SK-N-SH (cell line): ENCODE results near the gene KIF16B. TPM values are rescaled to one million over a fixed set of nuclear protein-coding genes. Genes with fewer than 3 reads are reported as not detected.

ENCODE experiments used
- CTCF ChIA-PET: fragments of 300-600, 350-600 bp; formaldehyde crosslinking; extraction: SDS; loops from one replicate; lab custom pipeline; 2021; lab: Yijun Ruan, JAX
- POLR2A ChIA-PET: fragments of 350-600 bp; sonication (Branson Sonifier 250); formaldehyde crosslinking; extraction: SDS; loops from one replicate; lab custom pipeline; 2020; ENCODE audit warnings: antibody characterized with exemption, inconsistent platforms; lab: Yijun Ruan, JAX
- DNase-seq: peaks from one replicate; pipeline ENCODE4 v3.0.0; 2012
- H2AFZ ChIP-seq: fragments of 200-600 bp; sonication (generic); 2 replicates; pipeline ENCODE4 v1.8.1; 2016; ENCODE audit warnings: antibody characterized with exemption, mild to moderate bottlenecking, low read depth
- H3F3A ChIP-seq: fragments of 200-600 bp; sonication (generic); replicated peaks from 2 replicates; pipeline ENCODE3; 2016; ENCODE audit warnings: antibody characterized with exemption, mild to moderate bottlenecking; ENCODE audit not compliant: insufficient read depth
- H3K27ac ChIP-seq, 2 experiments: fragments of 200-500 bp in 1 of 2; fragments of 200-600 bp in 1 of 2; sonication (Bioruptor generic) in 1 of 2; sonication (generic), shearing (Covaris generic) in 1 of 2; 2 replicates each; pipeline versions ENCODE4 v1.5.1 to v1.6.1; 2014 to 2016; ENCODE audit warnings: low read depth in 2 of 2, inconsistent platforms in 1 of 2, low read length in 1 of 2, mild to moderate bottlenecking in 1 of 2, mixed read lengths in 1 of 2
- H3K27me3 ChIP-seq: fragments of 200-600 bp; sonication (generic), shearing (Covaris generic); 2 replicates; pipeline ENCODE4 v1.6.1; 2016; ENCODE audit warnings: mixed run types; ENCODE audit not compliant: insufficient read depth
- H3K36me3 ChIP-seq, 2 experiments: fragments of 200-500 bp in 1 of 2; fragments of 200-600 bp in 1 of 2; sonication (Bioruptor generic) in 1 of 2; sonication (generic) in 1 of 2; replicated peaks in 1 of 2; 2 replicates each; pipeline versions ENCODE3 to v1.5.1; 2014 to 2016; ENCODE audit warnings: low read length in 1 of 2, mild to moderate bottlenecking in 1 of 2; ENCODE audit not compliant: insufficient read depth in 2 of 2, control insufficient read depth in 1 of 2
- H3K4me1 ChIP-seq, 2 experiments: fragments of 200-500 bp in 1 of 2; fragments of 200-600 bp in 1 of 2; sonication (Bioruptor generic) in 1 of 2; sonication (generic), shearing (Covaris generic) in 1 of 2; 2 replicates each; pipeline versions ENCODE4 v1.5.1 to v1.6.1; 2014 to 2016; ENCODE audit warnings: low read depth in 1 of 2, low read length in 1 of 2, mixed run types in 1 of 2; ENCODE audit not compliant: insufficient read depth in 2 of 2, control insufficient read depth in 1 of 2
- H3K4me2 ChIP-seq: fragments of 200-600 bp; sonication (generic), shearing (Covaris generic); 2 replicates; pipeline ENCODE4 v1.6.1; 2017; ENCODE audit warnings: mixed run types
- H3K4me3 ChIP-seq, 2 experiments: fragments of 200-500 bp in 1 of 2; fragments of 200-600 bp in 1 of 2; sonication (Bioruptor generic) in 1 of 2; sonication (generic), shearing (Covaris generic) in 1 of 2; 2 replicates each; pipeline versions ENCODE4 v1.5.1 to v1.8.1; 2014 to 2016; ENCODE audit warnings: low read depth in 2 of 2, inconsistent platforms in 1 of 2, low read length in 1 of 2, mild to moderate bottlenecking in 1 of 2, mixed read lengths in 1 of 2, moderate library complexity in 1 of 2
- H3K79me2 ChIP-seq: fragments of 200-600 bp; sonication (generic); 2 replicates; pipeline ENCODE4 v1.8.1; 2017; ENCODE audit warnings: mild to moderate bottlenecking; ENCODE audit not compliant: insufficient read depth
- H3K9ac ChIP-seq: fragments of 200-600 bp; sonication (generic); 2 replicates; pipeline ENCODE4 v1.6.1; 2017; ENCODE audit warnings: mixed run types
- H3K9me2 ChIP-seq: fragments of 200-600 bp; sonication (generic); 2 replicates; pipeline ENCODE4 v1.6.1; 2017; ENCODE audit warnings: mixed run types
- H3K9me3 ChIP-seq: fragments of 200-600 bp; sonication (generic); 2 replicates; pipeline ENCODE4 v1.6.1; 2017; ENCODE audit warnings: mixed run types, mild to moderate bottlenecking, moderate library complexity
- H4K20me1 ChIP-seq: fragments of 200-600 bp; sonication (generic); 2 replicates; pipeline ENCODE4 v1.6.1; 2017; ENCODE audit warnings: mild to moderate bottlenecking, mixed run types; ENCODE audit not compliant: insufficient read depth
- CHD2 ChIP-seq: fragments of 150-350 bp; IDR thresholded peaks from 2 replicates; pipeline ENCODE4 v1.6.1; 2018; ENCODE audit warnings: low read length; ENCODE audit not compliant: partially characterized antibody
- FOXJ3 ChIP-seq: sonication (generic); formaldehyde crosslinking; IDR thresholded peaks from 2 replicates; pipeline ENCODE4 v1.5.1; 2020; ENCODE audit warnings: mild to moderate bottlenecking, missing genetic modification reagents
- GABPA ChIP-seq: IDR thresholded peaks from 2 replicates; pipeline ENCODE4 v1.4.0; 2012; ENCODE audit warnings: low read depth, mild to moderate bottlenecking
- JUND ChIP-seq: IDR thresholded peaks from 2 replicates; pipeline ENCODE4 v1.4.0; 2012
- MEF2A ChIP-seq: IDR thresholded peaks from 2 replicates; pipeline ENCODE4 v1.4.0; 2012; ENCODE audit warnings: low read depth, borderline replicate concordance
- MXI1 ChIP-seq: IDR thresholded peaks from 2 replicates; pipeline ENCODE4 v1.6.1; 2012; ENCODE audit warnings: mild to moderate bottlenecking, low read depth, low read length, improper control_type of control experiment
- NRF1 ChIP-seq: IDR thresholded peaks from 2 replicates; pipeline ENCODE4 v1.6.1; 2012; ENCODE audit warnings: low read depth, mild to moderate bottlenecking, low read length
- POLR2AphosphoS5 ChIP-seq: IDR thresholded peaks from 2 replicates; pipeline ENCODE4 v1.6.1; 2012; ENCODE audit warnings: low read depth, low read length
- RAD21 ChIP-seq: IDR thresholded peaks from 2 replicates; pipeline ENCODE4 v1.6.1; 2012; ENCODE audit warnings: mild to moderate bottlenecking, low read length
- RCOR1 ChIP-seq: fragments of 150-350 bp; IDR thresholded peaks from 2 replicates; pipeline ENCODE4 v1.6.1; 2017; ENCODE audit warnings: antibody characterized with exemption, low read length
- REST ChIP-seq: IDR thresholded peaks from 2 replicates; pipeline ENCODE4 v1.6.1; 2012; ENCODE audit warnings: mild to moderate bottlenecking, low read depth, low read length, moderate library complexity
- RFX5 ChIP-seq: IDR thresholded peaks from 2 replicates; pipeline ENCODE4 v1.6.1; 2012; ENCODE audit warnings: mild to moderate bottlenecking, improper control_type of control experiment, low read length
- SMC3 ChIP-seq: IDR thresholded peaks from 2 replicates; pipeline ENCODE4 v1.6.1; 2012; ENCODE audit warnings: low read depth, low read length, improper control_type of control experiment
- USF1 ChIP-seq: IDR thresholded peaks from 2 replicates; pipeline ENCODE4 v1.4.0; 2012; ENCODE audit warnings: low read depth, borderline replicate concordance
- YY1 ChIP-seq: IDR thresholded peaks from 2 replicates; pipeline ENCODE4 v1.4.0; 2012; ENCODE audit warnings: low read depth, mild to moderate bottlenecking
- WGBS: methylation state at CpG from one replicate; pipeline ENCODE4 v1.1.6; 2017; ENCODE audit warnings: low lambda C conversion rate; 5-methylcytosine and 5-hydroxymethylcytosine counted together
- polyA plus RNA-seq, 3 experiments: library from polyadenylated mRNA; depleted of rRNA; stranded (reverse); fragments of >200 nt; gene quantifications; 2 replicates each; pipeline ENCODE4 v1.2.3, GENCODE V29; 2012
- TF ChIP-seq, protein P1 (sequence below): fragments of 150-350 bp; IDR thresholded peaks from 2 replicates; pipeline ENCODE4 v1.6.1; 2017; ENCODE audit warnings: antibody characterized with exemption, low read length, low read depth, borderline replicate concordance

The KIF16B gene
- polyA plus RNA-seq, 1 of the 3 experiments (the other 2 are of a cell fraction) = 3.3 TPM

DNA sequence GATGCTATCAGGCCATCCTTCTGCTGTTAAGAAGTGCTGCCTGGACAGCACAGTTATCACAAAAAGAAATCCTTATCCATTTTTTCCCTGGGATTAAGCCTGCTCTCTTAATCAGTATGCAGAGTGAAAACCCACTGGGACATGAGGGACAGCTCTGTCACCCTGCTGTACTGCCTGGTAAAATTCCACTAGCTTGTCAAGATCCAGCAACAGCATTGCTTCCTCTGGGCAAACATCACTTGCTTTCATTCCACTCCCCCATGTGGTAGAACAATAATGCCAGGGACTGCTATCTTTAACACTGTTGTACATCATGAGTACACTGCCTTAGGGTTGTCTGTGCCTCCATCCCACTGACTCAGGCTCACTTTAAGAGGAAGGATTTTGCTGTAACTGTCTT lies 331.3 kb downstream of the KIF16B start:
- peak; percentile 38 for DNase-seq

GRCh38 chr20:16240355-16240754 lies 332.9 kb downstream of the KIF16B start:
- no peak overlapping the region for H3K9ac ChIP-seq
- H3K36me3 ChIP-seq = no peaks in the 10 kb centered on the region
- H3F3A ChIP-seq = no peaks in the 10 kb centered on the region
- no peak for DNase-seq
- no peak overlapping the region for H3K4me3 ChIP-seq
- no peaks in the 10 kb centered on the region for H3K9me3 ChIP-seq
- H3K79me2 ChIP-seq = no peaks in the 10 kb centered on the region
- no peak overlapping the region for H3K4me2 ChIP-seq
- no peaks in the 10 kb centered on the region for H3K27me3 ChIP-seq
- H3K4me1 ChIP-seq = peaks cover 0 to 24% of the 10 kb centered on the region in 2 experiments; a peak in 2 of 4 replicates
- no peaks in the 10 kb centered on the region for H4K20me1 ChIP-seq
- CTCF ChIA-PET = no interaction called here
- TF ChIP-seq YY1 = no peak
- TF ChIP-seq CHD2 = no peak
- POLR2A ChIA-PET = no interaction called here
- no peak overlapping the region for H3K27ac ChIP-seq
- no peak overlapping the region for H2AFZ ChIP-seq
- H3K9me2 ChIP-seq = no peaks in the 10 kb centered on the region

More for the DNA sequence above, 331.3 kb downstream of the KIF16B start:
- Histone ChIP-seq H3F3A (no peaks in the 10 kb centered on the region), H3K27ac (peak overlapping the region in 1 of 2 experiments; percentile 22; a peak in 2 of 4 replicates), H3K4me3 (no peak overlapping the region), H3K36me3 (no peaks in the 10 kb centered on the region), H4K20me1 (no peaks in the 10 kb centered on the region), H2AFZ (no peak overlapping the region), H3K9me2 (no peaks in the 10 kb centered on the region), H3K27me3 (no peaks in the 10 kb centered on the region), H3K9ac (no peak overlapping the region), H3K4me1 (peaks cover 0 to 28% of the 10 kb centered on the region in 2 experiments; a peak in 2 of 4 replicates), H3K4me2 (no peak overlapping the region), H3K9me3 (no peaks in the 10 kb centered on the region), H3K79me2 (no peaks in the 10 kb centered on the region)
- CTCF ChIA-PET = interaction anchor here (1.3 to 1.8 kb wide), 4 partner anchors 8 to 234 kb away, joined by 3 to 7 read pairs (median 4); no protein-coding TSS in a partner anchor
- POLR2A ChIA-PET = no interaction called here
- TF ChIP-seq RAD21 (peak; percentile 71), MXI1 (peak; percentile 25; the same call in 1 of the 2 replicates), SMC3 (peak; percentile 31; the same call in 1 of the 2 replicates), RCOR1 (no peak), JUND (no peak), USF1 (no peak), NRF1 (no peak)
- TF ChIP-seq, protein P1, sequence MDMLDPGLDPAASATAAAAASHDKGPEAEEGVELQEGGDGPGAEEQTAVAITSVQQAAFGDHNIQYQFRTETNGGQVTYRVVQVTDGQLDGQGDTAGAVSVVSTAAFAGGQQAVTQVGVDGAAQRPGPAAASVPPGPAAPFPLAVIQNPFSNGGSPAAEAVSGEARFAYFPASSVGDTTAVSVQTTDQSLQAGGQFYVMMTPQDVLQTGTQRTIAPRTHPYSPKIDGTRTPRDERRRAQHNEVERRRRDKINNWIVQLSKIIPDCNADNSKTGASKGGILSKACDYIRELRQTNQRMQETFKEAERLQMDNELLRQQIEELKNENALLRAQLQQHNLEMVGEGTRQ = no peak

DNA sequence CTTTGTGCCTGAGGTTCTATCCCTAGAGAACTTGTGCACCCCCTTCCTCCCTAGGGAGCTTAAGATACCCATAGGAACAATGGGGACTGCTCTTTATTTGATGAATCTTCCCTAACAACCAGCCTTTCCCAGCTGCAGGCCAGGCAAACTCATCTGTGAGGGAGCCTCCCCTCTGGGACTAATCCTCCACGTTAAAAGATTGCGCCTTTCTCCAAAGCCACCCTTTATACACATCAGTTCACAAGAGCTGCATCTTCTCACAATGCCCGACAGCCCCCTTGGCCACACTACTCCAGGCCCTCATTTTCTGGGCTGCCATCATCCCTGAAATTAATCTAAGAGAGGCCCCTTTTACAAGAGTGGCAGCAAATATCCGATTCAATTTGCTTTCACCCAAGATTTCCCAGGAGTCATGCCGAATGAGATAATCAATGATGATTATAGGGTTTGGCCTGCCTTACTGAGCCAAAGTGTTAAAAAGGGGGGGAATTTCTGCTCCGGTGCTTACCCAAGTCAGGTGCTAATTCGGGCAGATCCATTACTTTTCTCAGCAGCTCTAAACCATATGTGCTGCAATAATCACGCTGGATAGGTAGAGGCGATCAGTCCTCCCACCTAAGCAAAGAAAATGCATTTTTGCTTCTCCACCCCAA lies 336.5 kb downstream of the KIF16B start:
- Histone ChIP-seq H3K27ac (no peak overlapping the region), H3K4me2 (no peak overlapping the region), H3K4me1 (peaks cover 0 to 2% of the 10 kb centered on the region in 2 experiments; a peak in 1 of 4 replicates), H4K20me1 (no peaks in the 10 kb centered on the region), H3K9me2 (no peaks in the 10 kb centered on the region), H3K36me3 (no peaks in the 10 kb centered on the region), H3K79me2 (no peaks in the 10 kb centered on the region), H3K27me3 (no peaks in the 10 kb centered on the region), H3K4me3 (no peak overlapping the region), H3F3A (no peaks in the 10 kb centered on the region), H3K9me3 (no peaks in the 10 kb centered on the region), H2AFZ (no peak overlapping the region), H3K9ac (no peak overlapping the region)
- POLR2A ChIA-PET = no interaction called here
- DNase-seq = no peak
- 41% methylated on average over 9 of the region's 9 CpGs for WGBS
- no peak for TF ChIP-seq MEF2A
- TF ChIP-seq USF1 = no peak
- TF ChIP-seq REST = no peak
- TF ChIP-seq POLR2AphosphoS5 = no peak
- TF ChIP-seq GABPA = no peak
- TF ChIP-seq RFX5 = no peak
- TF ChIP-seq CHD2 = no peak
- no peak for TF ChIP-seq SMC3
- no peak for TF ChIP-seq FOXJ3
- CTCF ChIA-PET = no interaction called here
